ENCODE measurements around the gene YRDC.

GRCh38 chr1:37817481-37817880, 9.5 kb upstream of the YRDC start:
- TF ChIP-seq CTCF (IDR thresholded peaks at IDR 0.05): no peak
- TF ChIP-seq POLR2A (IDR thresholded peaks at IDR 0.05): no peak

Measured in uterus (tissue), 2 donors.